ENCODE results near the gene CCDC134. TPM values are rescaled to one million over a fixed set of nuclear protein-coding genes. Genes with fewer than 3 reads are reported as not detected.
"Not testable (repeated sequence)": the region's sequence is repeated elsewhere in the genome, so short reads cannot be mapped to it uniquely, and the experiment has no call there.

CCDC134 gene
- total and polyA plus RNA-seq, 9 donors, result 1.3 to 13.3 (median 8.7) TPM

- TF ChIP-seq EP300 (IDR thresholded peaks at IDR 0.05), result no peak
- TF ChIP-seq, protein P1, sequence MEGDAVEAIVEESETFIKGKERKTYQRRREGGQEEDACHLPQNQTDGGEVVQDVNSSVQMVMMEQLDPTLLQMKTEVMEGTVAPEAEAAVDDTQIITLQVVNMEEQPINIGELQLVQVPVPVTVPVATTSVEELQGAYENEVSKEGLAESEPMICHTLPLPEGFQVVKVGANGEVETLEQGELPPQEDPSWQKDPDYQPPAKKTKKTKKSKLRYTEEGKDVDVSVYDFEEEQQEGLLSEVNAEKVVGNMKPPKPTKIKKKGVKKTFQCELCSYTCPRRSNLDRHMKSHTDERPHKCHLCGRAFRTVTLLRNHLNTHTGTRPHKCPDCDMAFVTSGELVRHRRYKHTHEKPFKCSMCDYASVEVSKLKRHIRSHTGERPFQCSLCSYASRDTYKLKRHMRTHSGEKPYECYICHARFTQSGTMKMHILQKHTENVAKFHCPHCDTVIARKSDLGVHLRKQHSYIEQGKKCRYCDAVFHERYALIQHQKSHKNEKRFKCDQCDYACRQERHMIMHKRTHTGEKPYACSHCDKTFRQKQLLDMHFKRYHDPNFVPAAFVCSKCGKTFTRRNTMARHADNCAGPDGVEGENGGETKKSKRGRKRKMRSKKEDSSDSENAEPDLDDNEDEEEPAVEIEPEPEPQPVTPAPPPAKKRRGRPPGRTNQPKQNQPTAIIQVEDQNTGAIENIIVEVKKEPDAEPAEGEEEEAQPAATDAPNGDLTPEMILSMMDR (IDR thresholded peaks at IDR 0.05), result no peak
- no peak for TF ChIP-seq POLR2A (IDR thresholded peaks at IDR 0.05)
- no peak overlapping the region for H3K27ac ChIP-seq
- WGBS, 3 donors, result 85 to 95% (median 92%) methylated on average over 2 of the region's 2 CpGs
- DNase-seq, result no peak
- no peaks in the 10 kb centered on the region for H3K27me3 ChIP-seq
- peaks cover 9% of the 10 kb centered on the region for H3K4me1 ChIP-seq (ENCODE audit: insufficient read depth)
- no peak overlapping the region for H3K4me3 ChIP-seq
- no peaks in the 10 kb centered on the region for H3K9me3 ChIP-seq
- no peaks in the 10 kb centered on the region for H3K36me3 ChIP-seq
- intact Hi-C loops (cut with DNase I), result no loop called here
These were observed 63.0 kb downstream of the CCDC134 start for GRCh38 chr22:41863472-41863871.

DNA sequence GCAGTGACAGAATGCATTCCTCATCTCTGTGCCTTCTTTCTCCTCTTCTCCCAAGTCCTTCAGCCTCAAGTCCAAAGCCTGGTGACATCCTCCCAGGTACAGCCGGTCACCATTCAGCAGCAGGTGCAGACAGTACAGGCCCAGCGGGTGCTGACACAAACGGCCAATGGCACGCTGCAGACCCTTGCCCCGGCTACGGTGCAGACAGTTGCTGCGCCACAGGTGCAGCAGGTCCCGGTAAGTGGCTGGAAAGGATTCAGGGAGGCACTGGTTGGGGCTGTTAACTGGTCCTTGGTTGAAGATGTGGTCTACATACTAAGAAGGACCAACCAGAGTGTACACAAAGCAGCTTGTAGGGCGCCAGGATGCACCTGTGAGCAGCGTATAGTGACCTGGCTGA is 68.1 kb downstream of the CCDC134 start:
- WGBS, 3 donors, result 95 to 97% (median 96%) methylated on average over 10 of the region's 10 CpGs
- intact Hi-C loops (cut with DNase I), result no loop called here
- Histone ChIP-seq H3K9me3 (no peaks in the 10 kb centered on the region), H3K36me3 (no peaks in the 10 kb centered on the region), H3K27me3 (no peaks in the 10 kb centered on the region), H3K27ac (no peak overlapping the region), H3K4me1 (ENCODE audit: insufficient read depth) (peaks cover 6% of the 10 kb centered on the region), H3K4me3 (no peak overlapping the region)
- no peak for TF ChIP-seq EP300 (IDR thresholded peaks at IDR 0.05)
- TF ChIP-seq, protein P1 (IDR thresholded peaks at IDR 0.05), result no peak
- TF ChIP-seq POLR2A (IDR thresholded peaks at IDR 0.05), result no peak
- no peak for DNase-seq

DNA sequence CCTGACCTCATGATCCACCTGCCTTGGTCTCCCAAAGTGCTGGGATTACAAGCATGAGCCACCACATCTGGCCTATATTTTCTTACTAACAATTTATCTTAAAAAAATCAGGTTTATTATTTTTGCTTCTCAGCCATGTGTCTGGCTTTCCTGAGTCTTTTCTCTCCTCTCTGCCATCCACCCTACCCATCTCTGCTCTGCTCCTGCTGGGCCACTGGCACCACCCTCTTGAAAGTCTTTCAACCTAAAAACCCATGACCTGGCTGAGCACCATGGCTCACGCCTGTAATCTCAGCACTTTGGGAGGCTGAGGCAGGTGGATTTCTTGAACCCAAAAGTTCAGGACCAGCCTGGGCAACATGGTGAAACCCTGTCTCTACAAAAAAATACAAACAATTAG is 69.6 kb downstream of the CCDC134 start:
- DNase-seq; H3K4me3 ChIP-seq; H3K9me3 ChIP-seq; intact Hi-C loops (cut with DNase I); H3K27me3 ChIP-seq; H3K36me3 ChIP-seq; H3K27ac ChIP-seq; H3K4me1 ChIP-seq (ENCODE audit: insufficient read depth): not testable (repeated sequence)
- 89 to 96% (median 91%) methylated on average over 1 of the region's 1 CpG for WGBS, 3 donors

DNA sequence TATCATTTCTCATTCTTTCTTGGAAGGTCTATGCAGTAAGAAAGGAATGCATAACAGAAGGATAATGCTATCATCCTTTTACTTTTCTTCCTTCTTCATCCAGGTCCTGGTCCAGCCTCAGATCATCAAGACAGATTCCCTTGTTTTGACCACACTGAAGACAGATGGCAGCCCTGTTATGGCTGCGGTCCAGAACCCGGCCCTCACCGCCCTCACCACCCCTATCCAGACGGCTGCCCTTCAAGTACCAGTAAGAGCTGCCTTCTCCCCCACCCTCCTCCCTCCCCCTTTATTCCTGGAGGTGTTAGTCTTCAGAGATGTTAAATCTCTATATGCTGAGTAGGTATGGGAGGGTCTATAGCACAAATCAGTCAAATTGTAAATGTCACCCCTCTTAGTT is 70.3 kb downstream of the CCDC134 start:
- DNase-seq, result no peak
- TF ChIP-seq, protein P1 (IDR thresholded peaks at IDR 0.05), result no peak
- TF ChIP-seq EP300 (IDR thresholded peaks at IDR 0.05) (no peak), POLR2A (IDR thresholded peaks at IDR 0.05) (no peak)
- intact Hi-C loops (cut with DNase I), result no loop called here
- 78 to 82% (median 81%) methylated on average over 4 of the region's 4 CpGs for WGBS, 3 donors
- H3K4me1 ChIP-seq (ENCODE audit: insufficient read depth), result no peaks in the 10 kb centered on the region
- H3K9me3 ChIP-seq, result no peaks in the 10 kb centered on the region
- no peak overlapping the region for H3K4me3 ChIP-seq
- no peak overlapping the region for H3K27ac ChIP-seq
- H3K27me3 ChIP-seq, result no peaks in the 10 kb centered on the region
- no peaks in the 10 kb centered on the region for H3K36me3 ChIP-seq

DNA sequence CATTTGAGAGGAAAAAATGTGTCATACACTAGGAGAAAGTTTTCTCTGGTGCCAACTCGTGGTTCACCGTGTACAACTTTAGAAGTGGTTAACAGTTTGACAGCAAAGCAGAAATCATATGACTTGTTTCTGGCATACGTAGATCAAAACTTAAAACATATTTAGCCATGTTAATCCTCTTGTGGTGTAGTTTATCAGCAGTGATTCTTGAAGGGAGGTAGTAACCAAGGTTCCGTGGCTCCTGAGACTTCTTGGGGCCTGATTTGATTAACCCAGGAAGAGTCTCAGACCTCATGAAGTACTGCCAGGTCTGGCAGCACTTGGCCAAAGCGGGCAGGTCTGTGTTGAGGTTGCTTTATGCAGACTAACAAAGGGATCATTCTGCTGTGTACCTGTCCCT is 72.9 kb downstream of the CCDC134 start:
- Histone ChIP-seq H3K36me3 (no peaks in the 10 kb centered on the region), H3K27ac (no peak overlapping the region), H3K4me1 (ENCODE audit: insufficient read depth) (no peaks in the 10 kb centered on the region), H3K4me3 (no peak overlapping the region), H3K9me3 (no peaks in the 10 kb centered on the region), H3K27me3 (no peaks in the 10 kb centered on the region)
- TF ChIP-seq, protein P1 (IDR thresholded peaks at IDR 0.05), result no peak
- TF ChIP-seq EP300 (IDR thresholded peaks at IDR 0.05), result no peak
- TF ChIP-seq POLR2A (IDR thresholded peaks at IDR 0.05), result no peak
- 74 to 81% (median 80%) methylated on average over 5 of the region's 5 CpGs for WGBS, 3 donors
- intact Hi-C loops (cut with DNase I), result no loop called here
- no peak for DNase-seq

Data from ovary (tissue), 9 donors.